Measurements from ENCODE around the gene IZUMO4.

DNA sequence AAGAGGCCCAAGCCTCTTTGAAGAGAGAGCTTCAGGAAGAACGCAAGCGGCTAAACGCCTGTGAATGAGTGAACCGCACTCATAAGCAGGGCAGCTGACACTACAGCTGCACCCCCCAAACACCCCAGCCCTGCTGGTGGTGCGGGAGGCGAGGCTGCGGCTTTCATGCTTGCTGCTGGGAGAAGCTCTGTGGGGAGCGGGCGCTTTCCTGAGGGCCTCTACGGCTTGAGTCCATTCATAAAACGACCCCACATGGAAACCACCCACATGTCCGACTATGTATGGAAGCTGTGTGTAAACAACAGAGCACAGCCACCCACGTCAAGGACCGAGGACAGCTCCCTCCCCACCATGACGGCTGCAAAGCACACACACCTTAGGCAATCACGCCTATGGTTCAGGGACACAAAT is 49.1 kb downstream of the IZUMO4 start:
- TF ChIP-seq, protein P1, sequence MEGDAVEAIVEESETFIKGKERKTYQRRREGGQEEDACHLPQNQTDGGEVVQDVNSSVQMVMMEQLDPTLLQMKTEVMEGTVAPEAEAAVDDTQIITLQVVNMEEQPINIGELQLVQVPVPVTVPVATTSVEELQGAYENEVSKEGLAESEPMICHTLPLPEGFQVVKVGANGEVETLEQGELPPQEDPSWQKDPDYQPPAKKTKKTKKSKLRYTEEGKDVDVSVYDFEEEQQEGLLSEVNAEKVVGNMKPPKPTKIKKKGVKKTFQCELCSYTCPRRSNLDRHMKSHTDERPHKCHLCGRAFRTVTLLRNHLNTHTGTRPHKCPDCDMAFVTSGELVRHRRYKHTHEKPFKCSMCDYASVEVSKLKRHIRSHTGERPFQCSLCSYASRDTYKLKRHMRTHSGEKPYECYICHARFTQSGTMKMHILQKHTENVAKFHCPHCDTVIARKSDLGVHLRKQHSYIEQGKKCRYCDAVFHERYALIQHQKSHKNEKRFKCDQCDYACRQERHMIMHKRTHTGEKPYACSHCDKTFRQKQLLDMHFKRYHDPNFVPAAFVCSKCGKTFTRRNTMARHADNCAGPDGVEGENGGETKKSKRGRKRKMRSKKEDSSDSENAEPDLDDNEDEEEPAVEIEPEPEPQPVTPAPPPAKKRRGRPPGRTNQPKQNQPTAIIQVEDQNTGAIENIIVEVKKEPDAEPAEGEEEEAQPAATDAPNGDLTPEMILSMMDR (conservative IDR thresholded peaks at IDR 0.05; ENCODE audit: low read depth, low read length), result no peak
- no peak for TF ChIP-seq EZH2 (IDR thresholded peaks at IDR 0.05; ENCODE audit: borderline replicate concordance, low read depth, low read length, poor library complexity, severe bottlenecking)
